Effector CD4-positive, alpha-beta T cell (primary cell): ENCODE results near the gene NACC2.
"Not testable (repeated sequence)": the region's sequence is repeated elsewhere in the genome, so short reads cannot be mapped to it uniquely, and the experiment has no call there.

Source experiments
- DNase-seq: peaks from one replicate; pipeline ENCODE4 v3.0.0-alpha.2; 2020

The NACC2 gene

DNA sequence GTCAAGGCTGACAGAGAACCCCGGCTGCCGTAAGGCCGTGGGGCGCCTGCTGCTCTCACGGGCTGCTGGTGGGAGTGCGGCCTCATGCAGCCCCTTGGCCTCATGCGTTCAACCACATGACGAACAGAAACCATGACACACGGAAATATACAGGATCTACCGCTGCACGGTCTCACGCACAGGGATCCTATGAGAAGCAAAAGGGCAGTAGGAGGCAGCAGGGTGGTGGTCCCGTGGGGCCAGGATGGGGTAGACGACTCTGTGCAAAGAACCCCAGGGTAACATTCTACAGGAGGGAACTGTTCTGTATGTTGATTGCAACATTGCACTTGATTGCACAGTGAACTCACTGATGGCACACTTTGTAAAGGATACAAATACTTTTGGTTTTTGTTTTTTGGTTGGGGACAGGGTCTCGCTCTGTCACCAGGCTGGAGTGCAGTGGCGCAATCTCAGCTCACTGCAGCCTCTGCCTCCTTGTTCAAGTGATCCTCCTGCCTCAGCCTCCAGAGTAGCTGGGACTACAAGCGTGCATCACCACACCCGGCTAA, 51.6 kb downstream of the NACC2 start:
- DNase-seq: no peak

- no peak for DNase-seq
These were observed 52.5 kb downstream of the NACC2 start for GRCh38 chr9:136042541-136042940.

- not testable (repeated sequence) for DNase-seq
These were observed 54.2 kb downstream of the NACC2 start for GRCh38 chr9:136040848-136041247.

GRCh38 chr9:136039488-136039887, 55.6 kb downstream of the NACC2 start:
- DNase-seq: no peak

- no peak for DNase-seq
These were observed 58.2 kb downstream of the NACC2 start for GRCh38 chr9:136036848-136037247.

DNA sequence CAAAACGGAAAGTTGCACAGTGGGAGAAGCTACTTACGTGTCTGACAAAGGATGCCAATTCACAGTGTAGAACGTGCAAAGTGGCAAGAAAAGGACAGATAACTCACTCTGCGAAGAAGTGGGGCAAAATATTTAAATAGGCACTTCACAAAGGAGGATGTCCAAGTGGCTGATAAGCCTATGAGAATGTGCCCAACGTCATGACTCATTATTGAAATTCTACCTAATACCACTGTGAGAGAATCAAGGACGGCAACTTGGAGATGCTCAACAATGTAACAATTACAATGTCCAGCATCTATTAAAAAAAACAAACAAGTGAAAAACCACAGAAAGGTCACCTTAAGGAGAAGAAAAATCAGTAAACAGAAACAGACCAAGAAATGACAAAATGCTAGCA, 59.0 kb downstream of the NACC2 start:
- DNase-seq: no peak

GRCh38 chr9:136031741-136032730, 63.1 kb downstream of the NACC2 start:
- no peak for DNase-seq

DNA sequence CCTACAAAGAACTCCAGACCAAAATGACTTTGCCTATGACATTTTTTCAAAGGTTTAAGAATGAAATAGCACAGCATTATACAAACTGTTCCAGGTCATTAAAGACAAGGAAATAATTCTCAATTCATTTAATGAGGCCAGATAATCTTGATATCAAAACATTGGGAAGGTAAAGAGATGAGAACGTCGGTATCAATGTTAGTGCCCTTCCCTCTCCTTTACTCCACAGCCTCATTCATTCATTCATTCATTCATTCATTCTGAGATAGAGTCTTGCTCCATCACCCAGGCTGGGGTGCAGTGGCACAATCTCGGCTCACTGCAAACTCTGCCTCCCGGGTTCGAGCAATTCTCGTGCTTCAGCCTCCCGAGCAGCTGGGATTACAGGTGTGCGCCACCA, 64.0 kb downstream of the NACC2 start:
- DNase-seq: no peak

GRCh38 chr9:136029556-136029955, 65.5 kb downstream of the NACC2 start:
- no peak for DNase-seq

- DNase-seq: no peak
These were observed 66.2 kb downstream of the NACC2 start for GRCh38 chr9:136028760-136029470.

DNA sequence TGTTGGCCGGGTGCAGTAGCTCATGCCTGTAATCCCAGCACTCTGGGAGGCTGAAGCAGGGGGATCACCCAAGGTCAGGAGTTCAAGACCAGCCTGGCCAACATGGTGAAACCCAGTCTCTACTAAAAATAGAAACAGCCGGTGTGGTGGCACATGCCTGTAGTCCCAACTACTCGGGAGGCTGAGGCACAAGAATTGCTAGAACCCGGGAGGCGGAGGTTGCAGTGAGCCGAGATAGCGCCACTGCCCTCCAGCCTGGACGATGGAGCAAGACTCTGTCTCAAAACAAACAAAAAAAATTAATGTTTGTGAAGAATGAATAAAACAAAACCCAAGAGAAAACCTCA, 68.2 kb downstream of the NACC2 start:
- not testable (repeated sequence) for DNase-seq

- no peak for DNase-seq
These were observed 68.7 kb downstream of the NACC2 start for GRCh38 chr9:136026266-136026942.

DNA sequence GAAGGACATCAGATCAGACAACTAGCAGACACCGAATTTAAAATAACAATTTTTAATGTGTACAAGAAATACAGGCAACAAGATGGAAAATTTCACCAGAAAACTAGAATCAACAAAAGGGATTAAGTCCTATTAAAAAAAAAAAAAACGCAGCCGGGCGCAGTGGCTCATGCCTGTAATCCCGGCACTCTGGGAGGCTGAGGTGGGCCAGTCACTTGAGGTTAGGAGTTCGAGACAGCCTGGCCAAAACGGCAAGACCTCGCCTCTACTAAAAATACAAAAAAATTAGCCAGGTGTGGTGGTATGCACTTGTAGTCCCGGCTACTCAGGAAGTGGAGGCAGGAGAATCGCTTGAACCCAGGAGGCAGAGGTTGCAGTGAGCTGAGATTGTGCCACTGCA, 69.6 kb downstream of the NACC2 start:
- no peak for DNase-seq

GRCh38 chr9:136024696-136025316, 70.3 kb downstream of the NACC2 start:
- no peak for DNase-seq

DNA sequence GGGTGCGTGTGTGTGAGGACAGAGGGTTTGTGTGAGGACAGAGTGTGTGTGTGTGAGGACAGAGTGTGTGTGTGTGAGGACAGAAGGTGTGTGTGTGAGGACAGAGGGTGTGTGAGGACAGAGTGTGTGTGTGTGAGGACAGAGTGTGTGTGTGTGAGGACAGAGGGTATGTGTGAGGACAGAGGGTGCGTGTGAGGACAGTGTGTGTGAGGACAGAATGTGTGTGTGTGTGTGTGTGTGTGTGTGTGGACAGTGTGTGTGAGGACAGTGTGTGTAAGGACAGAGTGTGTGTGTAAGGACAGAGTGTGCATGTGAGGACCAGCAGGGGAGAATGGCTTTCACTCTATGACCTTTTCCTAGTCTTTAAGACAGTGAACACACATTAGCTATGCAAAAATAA, 70.8 kb downstream of the NACC2 start:
- DNase-seq: no peak

- DNase-seq: no peak
These were observed 71.5 kb downstream of the NACC2 start for GRCh38 chr9:136023410-136024225.

GRCh38 chr9:136022731-136023409, 72.2 kb downstream of the NACC2 start:
- no peak for DNase-seq

DNA sequence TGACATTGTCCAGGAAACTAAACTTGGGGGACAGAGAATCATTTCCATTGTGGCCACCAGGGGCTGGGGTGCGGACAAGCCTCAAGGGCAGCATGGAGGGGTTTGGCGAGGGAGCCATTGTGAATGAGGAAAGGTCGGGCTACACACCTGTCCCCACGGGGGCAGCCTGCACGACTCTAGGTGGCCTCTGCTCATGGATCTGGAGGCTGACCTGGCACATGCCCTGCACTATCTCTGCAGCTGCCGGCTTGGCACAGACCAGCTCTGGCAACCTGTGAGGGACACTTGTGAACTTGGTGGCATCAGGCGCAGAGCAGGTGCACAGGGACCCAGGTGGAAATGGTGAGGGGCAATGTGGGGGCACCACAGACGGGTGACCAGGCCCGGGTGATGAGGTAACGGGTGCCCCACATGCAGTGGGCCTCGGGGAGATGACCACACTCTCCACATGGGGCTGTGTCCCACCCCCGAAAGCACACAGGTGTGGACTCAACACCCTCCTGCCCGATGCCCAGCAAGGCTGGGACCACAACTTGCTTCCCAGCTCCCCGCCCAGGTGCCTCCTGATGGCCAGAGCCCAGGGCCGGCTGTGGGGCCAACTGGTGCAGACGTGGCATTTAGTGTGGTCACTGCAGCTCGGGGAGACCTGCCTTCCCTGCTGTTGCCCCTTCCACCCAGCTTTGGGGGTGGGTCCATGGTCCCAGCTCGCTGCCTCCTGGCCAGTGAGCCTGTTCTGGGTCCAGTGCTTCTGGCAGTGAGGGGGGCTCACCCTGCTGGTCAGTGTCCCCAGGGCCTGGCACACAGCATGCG, 73.0 kb downstream of the NACC2 start:
- no peak for DNase-seq

DNA sequence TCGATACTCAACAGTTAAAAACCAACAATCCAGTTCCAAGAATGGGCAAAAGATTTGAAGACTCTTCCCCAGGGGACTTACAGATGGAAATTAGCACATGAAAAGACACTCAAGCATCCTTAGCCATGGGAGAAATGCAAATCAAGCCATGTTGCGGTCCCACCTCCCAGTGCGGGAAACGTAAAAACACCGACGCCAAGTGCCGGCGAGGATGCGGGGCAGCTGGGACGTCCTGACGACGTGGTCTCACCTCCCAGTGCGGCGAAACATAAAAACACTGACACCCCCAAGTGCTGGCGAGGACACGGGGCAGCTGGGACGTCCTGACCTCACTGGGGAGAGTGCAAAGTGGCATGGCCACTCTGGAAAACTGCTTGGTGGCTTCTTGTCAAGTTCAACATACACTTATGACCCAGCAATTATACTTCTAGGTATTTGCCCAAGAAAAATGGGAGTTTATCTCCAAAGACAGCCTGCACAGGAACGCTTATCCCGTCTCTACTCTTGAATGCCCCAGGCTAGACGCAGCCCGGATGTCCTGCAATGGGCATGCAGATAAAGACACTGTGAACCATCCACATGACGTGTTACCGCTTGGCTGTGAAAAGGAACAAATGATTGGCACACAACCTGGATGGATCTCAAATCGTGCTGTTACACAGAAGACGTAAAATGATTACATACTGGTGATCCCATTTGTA, 73.8 kb downstream of the NACC2 start:
- no peak for DNase-seq

- no peak for DNase-seq
These were observed 74.4 kb downstream of the NACC2 start for GRCh38 chr9:136020671-136021070.
